GM19328 (cell line): ENCODE measurements around the gene KIF14.

Experiments
- ATAC-seq: cut with Tn5 transposase; IDR thresholded peaks from one replicate; pipeline ENCODE4 v1.9.1; 2021; ENCODE audit warnings: mild to moderate bottlenecking, moderate library complexity; ENCODE audit not compliant: unreplicated experiment

The KIF14 gene

DNA sequence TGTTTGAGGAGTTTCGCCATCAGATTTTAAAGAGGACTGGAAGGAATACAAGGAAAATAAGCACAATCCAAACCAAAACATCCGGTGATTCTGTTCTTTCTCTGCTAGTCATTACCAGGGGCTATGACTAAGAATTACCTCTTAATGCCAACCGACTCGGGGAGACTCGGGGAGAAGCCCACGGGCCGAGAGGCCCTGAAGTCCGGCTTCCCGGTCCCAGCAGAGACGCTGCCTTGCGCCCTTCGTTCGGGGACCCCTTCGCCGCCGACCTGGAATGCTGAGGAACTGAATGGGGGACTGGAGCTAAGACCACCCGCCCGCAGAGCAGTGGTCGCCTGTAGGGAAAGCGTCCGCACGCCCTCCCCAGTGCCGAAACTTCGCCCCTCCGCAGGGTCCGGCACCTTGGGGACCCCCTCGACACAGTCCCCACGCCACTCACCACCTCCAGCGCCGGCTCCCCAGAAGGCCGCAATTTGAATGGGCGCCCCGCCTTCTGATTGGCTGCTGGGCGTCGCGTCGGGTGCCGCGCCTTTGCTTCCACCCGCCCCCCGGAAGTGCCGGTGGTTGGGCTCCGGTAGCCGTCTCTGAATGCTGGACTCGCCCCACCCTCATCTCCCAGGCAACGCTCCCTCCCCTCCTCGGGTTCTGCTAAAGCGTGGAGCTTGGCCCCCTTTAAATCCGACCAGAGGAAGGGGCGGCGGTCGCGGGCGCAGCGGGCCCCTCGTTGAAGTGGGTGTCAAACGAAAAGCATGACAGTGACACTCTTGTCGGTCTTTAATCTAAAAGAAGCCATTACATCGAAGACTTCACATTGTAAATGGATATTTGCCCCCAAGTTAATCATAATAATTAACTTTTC, at the start of gene KIF14:
TSS of gene KIF14 (minus strand) at position 479 of the 859 bp plus-strand sequence. CDS start 2,028 bp downstream, outside the sequence.
- peak; percentile 93 for ATAC-seq

- peak; percentile 83 for ATAC-seq
Observed at GRCh38 chr1:200669314-200670241, 49.0 kb upstream of the KIF14 start, which contains the start of gene DDX59. TSS of gene DDX59 (minus strand) at chr1:200669907. CDS start at chr1:200666740, 3,167 bp downstream.

DNA sequence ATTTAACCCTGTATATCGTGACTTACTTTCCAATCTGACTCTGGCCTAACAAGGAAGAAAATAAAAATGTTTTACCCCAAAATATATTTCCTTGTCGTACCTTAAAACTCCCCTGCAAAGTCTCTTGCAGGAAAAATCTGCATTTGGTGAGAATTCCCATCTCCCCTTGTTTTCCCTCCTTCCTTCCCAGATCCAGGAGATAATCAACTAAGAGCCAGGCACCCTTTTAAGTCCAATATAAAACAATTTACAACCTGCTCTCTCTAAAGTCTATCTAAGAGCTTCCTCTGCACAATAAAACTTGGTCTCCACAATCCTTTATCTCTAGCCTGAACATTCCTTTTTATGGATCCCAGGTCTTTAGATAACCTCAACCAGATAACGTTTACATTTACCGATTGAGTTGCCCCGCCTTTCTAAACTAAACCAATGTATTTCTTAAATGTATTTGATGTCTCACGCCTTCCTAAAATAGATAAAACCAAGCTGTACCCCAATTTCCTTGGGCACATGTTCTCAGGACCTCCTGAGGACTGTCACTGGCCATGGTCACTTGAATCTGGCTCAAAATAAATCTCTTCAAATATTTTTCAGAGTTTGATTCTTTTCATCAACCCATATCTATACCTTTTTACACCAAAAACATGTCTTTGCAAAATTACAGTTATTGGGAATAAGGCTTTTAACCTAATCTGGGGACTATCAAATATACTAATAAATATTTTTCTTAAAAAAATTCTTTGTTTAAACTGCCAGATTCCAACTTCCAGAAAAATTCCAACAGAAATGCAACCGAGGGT, 48.2 kb upstream of the KIF14 start:
- ATAC-seq, result no peak

DNA sequence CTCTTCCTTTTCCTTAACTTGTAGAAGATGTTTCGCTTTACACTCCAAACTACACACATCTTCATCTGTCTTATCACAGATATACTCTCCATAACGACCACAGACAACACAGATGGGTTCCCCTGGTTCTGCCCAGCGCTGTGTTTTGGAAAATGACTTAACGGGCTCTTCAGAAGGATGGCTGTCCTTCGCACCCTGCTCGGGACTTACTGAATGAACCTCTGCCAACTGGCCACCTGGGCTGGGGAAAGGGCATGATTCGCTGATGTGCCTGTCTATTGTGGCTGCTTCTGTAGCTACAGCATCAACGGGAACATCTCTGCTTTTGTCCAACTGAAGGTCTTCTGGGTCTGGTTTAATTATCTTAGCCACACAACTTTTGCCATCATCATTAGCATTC, 45.8 kb upstream of the KIF14 start:
- no peak for ATAC-seq

- no peak for ATAC-seq
Observed at GRCh38 chr1:200665861-200666260, 45.3 kb upstream of the KIF14 start.

- no peak for ATAC-seq
Observed at GRCh38 chr1:200660719-200661118, 40.2 kb upstream of the KIF14 start.

- ATAC-seq, result no peak
Observed at GRCh38 chr1:200659269-200659668, 38.7 kb upstream of the KIF14 start.

DNA sequence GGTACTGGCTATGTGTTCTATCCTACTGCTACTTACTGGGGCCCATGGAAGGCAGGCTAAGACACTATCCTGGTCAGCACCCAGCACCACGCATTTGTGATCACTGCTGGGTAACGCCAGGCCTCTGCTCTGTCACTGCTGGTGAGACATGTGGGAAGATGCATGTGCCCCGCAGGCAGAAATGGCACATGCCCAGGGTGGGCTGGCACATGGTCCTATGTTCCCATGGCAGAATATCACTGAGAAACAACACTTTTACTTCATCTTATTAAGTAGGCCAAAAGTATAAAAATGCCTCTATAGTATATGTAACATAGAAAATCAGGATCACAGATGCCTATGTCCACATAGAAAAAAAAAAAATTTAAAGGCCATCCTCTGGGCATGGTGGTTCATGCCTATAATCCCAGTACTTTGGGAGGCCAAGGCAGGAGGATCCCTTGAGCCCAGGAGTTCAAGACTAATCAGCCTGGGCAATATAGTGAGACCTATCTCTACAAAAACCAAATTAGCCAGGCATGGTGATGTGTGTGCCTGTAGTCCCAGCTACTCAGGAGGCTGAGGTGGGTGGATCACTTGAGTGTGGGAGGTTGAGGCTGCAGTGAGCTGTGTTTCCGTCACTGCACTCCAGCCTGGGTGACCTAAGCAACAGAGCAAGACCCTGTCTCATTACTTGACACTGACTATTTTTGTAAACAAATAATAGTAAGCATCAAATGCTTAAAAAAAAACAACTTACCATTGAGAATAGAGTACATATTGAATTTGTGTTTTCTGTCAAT, 37.7 kb upstream of the KIF14 start:
- no peak for ATAC-seq

- ATAC-seq, result peak; percentile 85
Observed at GRCh38 chr1:200654660-200655059, 34.1 kb upstream of the KIF14 start.

DNA sequence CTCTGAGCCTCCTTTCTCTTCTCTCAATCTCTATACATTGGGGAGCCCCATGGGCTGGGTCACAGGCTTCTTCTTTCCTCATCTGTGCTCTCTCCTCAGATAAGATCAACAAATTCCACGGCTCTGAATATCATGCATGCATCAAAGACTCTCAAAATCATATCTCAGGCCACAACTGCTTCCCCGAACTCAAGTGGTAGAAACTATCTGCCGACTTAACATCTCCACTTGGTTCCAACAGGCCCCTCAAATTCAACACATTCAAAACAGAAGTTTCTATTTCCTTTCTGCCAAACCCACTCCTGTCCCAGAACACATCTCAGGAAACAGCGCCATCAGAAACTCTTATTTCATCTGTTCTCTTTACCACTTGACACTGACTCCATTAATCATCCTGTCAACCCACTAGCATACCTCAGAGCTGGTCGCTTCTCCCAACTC, 32.5 kb upstream of the KIF14 start:
- ATAC-seq, result no peak

DNA sequence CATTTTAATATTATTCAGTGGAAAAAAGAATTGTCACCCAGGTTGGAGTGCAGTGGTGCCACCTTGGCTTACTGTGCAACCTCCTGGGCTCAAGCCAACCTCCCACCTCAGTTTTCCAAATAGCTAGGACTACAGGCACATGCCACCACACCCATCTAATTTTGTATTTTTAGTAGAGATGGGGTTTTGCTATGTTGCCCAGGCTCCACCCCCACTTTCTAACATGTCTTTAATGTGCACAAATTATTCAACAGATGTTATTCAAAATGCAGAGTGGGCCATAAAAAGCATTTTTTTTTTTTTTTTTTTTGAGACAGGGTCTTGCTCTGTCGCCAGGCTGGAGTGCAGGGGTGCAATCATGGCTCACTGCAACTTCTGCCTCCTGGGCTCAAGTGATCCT, 31.8 kb upstream of the KIF14 start:
- no peak for ATAC-seq

DNA sequence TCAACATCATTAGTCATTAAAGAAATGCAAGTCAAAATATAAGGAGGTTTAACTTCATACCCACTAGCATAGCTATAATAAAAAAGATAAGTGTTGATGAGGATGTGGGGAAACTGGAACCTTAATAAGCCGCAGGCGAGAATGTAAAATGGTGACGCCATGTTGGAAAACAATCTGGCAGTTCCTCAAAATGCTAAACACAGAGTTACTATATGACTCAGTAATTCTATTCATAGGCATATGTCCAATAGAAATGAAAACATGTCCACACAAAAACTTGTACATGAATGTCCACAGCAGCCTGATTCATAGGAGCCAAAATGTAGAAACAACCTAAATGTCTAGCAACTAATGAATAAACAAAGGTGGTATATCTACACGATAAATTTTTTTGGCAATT, 26.0 kb upstream of the KIF14 start:
- ATAC-seq, result no peak

GRCh38 chr1:200644021-200644420, 23.5 kb upstream of the KIF14 start:
- ATAC-seq, result no peak

GRCh38 chr1:200642481-200642880, 21.9 kb upstream of the KIF14 start:
- no peak for ATAC-seq

DNA sequence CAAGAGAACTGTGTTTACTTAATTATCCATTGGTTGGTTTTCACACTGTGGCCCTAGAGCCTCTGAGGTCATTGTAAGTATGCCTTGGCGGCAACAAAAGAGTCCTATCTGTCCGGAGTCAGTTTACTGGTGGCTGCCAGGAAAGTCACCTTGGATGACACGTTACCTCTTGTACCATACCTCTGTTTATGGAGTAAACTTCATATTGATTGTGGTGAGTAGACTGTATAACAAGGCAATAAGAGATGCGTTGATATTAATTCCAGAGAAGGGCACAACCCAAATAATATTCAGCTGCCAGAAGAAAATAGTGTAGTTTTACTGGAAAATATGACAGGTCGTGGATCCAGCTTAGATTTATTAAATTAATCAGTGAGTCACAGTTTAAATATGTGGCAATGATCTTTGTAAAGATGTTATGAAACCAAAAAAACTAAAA, 20.4 kb upstream of the KIF14 start:
- no peak for ATAC-seq

DNA sequence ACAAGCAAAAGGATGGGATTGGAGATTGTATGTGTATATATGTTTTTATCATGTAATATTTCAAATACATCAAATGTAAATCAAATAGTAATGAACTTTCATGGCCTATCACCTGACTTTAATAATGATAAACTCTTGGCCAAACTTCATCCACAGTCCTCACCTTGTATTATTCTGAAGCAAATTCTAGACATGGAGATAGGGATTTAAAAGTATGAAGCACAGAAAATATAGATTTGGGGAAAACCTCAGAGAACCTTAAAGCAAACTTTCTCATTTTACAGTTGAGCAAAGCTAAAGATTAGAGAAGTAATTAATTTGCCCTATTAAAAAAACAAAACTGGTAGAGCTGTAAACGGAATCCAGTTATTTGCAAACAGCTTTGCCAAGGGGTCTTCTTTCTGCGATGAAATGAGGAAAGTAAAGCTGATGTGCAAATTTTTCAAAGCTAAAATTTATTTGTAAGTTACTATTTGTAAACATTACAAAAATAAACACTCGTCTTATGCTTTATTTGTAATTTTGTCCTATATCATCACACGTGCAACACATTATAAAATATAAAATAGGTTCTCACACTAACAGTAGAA, 19.9 kb upstream of the KIF14 start:
- no peak for ATAC-seq

GRCh38 chr1:200638073-200638472, 17.5 kb upstream of the KIF14 start:
- no peak for ATAC-seq

DNA sequence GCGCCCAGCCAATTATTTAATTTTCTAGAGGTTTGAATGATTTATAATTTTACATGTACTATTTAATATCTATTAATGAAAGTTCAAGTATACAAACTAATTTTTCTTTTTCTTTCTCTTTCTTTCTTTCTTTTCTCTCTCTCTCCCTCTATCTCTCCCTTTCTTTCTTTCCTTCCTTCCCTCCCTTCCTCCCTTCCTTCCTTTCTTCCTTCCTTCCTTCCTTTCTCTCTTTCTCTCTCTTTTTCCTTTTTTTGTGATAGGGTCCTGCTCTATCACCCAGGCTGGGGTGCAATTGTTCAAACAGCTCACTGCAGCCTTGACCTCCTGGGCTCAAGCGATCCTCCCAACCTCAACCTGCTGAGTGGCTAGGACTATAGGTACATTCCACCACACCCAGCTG, 16.1 kb upstream of the KIF14 start:
- no peak for ATAC-seq

- no peak for ATAC-seq
Observed at GRCh38 chr1:200634261-200635122, 13.9 kb upstream of the KIF14 start.
